ENCODE results near the gene SFTPA1. TPM values are rescaled to one million over a fixed set of nuclear protein-coding genes. Genes with fewer than 3 reads are reported as not detected.
"Not testable (repeated sequence)": the region's sequence is repeated elsewhere in the genome, so short reads cannot be mapped to it uniquely, and the experiment has no call there.

Gene SFTPA1
- total RNA-seq: not detected

GRCh38 chr10:79610601-79611191, at the start of gene SFTPA1:
SFTPA1 (plus strand) TSS chr10:79610939; CDS start chr10:79611826, 887 bp downstream.
- H3K36me3 Mint-ChIP-seq: no peaks in the 10 kb centered on the region
- DNase-seq (ENCODE audit: low spot score in 2 of 2): no peak
- H3K27ac Mint-ChIP-seq: no peak within 1 kb of the TSS
- no peaks in the 10 kb centered on the region for H3K9me3 Mint-ChIP-seq
- ATAC-seq: no peak

DNA sequence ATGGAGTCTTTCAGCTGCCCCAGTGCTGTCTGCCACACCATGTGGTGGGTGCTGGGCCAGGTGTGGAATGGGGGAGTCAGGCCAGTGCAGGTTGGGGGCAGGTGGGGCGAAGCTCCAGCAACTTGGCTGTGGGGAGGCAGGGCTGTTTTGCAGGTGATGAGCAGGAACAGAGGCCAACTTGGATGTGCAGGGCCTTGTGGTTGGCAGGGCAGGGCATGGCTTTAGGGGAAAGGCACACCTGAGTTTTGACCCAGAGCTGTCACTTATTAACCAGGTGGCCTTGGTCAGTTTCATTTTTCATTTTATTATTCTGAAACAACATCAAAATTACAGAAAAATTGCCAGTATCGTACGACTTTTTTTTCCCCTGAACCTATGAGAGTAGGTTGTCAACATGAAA, 49.5 kb upstream of the SFTPA1 start:
- ATAC-seq: no peak
- H3K36me3 Mint-ChIP-seq: no peaks in the 10 kb centered on the region
- no peaks in the 10 kb centered on the region for H3K9me3 Mint-ChIP-seq
- no peak overlapping the region for H3K27ac Mint-ChIP-seq
- DNase-seq (ENCODE audit: low spot score in 2 of 2): no peak

DNA sequence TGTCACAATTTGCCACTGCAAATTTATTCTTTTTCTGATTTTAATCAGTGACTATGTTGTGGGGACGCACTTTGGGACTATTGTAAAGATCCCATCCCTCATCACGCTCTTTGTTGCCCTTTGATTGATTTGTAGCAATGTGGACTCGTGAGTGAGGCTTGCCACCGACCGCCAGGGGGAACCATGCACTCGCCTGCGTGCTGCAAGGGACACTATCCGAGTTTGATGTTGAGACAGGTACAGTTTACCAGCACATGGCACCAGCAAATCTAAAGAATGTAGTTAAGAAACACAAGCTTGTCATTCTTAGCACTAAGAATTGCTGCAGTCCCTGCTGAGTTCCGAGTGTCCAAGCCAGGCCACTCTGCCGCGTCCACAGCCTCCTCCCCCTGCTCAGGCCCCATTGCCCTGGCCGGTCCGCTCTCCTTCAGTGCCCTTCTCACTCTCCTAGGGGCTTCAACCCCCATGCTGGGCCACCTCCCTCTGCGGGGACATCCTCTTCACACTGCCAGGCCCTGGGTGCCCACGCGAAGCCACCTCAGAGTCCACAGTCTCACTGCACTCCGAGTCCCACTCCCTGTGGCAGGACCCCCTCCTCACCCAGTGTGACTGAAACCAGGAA, 48.5 kb upstream of the SFTPA1 start:
- DNase-seq (ENCODE audit: low spot score in 2 of 2) (peak in 1 of 2 donors; percentile 75), ATAC-seq (peak; percentile 59 to 91)
- H3K9me3 Mint-ChIP-seq: no peaks in the 10 kb centered on the region
- H3K36me3 Mint-ChIP-seq: no peaks in the 10 kb centered on the region
- H3K27ac Mint-ChIP-seq: no peak overlapping the region

DNA sequence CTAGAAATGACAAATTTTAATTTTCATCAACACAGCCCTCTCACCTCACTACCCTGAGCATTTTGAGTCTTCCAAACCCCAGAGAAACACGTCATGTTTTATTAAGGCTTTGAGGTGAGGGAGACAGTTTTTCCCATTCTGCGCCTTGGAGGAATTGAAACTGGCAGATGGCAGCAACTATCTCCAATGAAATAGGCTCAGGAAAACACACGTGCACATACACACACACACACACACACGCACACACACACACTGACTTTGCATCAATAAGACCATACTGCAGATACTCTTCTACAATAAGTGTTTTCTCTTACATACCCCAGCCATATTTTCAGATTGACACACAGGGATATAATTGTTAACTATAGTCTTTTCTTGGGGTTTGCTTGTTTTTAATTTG, 47.3 kb upstream of the SFTPA1 start:
- DNase-seq (ENCODE audit: low spot score in 2 of 2): no peak
- Mint-ChIP-seq H3K36me3 (no peaks in the 10 kb centered on the region), H3K27ac (no peak overlapping the region), H3K9me3 (no peaks in the 10 kb centered on the region)
- no peak for ATAC-seq

GRCh38 chr10:79570624-79571023, 40.1 kb upstream of the SFTPA1 start:
- not testable (repeated sequence) for H3K27ac Mint-ChIP-seq; ATAC-seq; DNase-seq (ENCODE audit: low spot score in 2 of 2)
- Mint-ChIP-seq H3K36me3 (peaks cover 14 to 32% of the 10 kb centered on the region in 2 donors), H3K9me3 (peaks cover 5 to 11% of the 10 kb centered on the region in 2 donors)

- Mint-ChIP-seq H3K9me3 (no peaks in the 10 kb centered on the region), H3K36me3 (peaks cover 0 to 6% of the 10 kb centered on the region in 2 donors), H3K27ac (no peak overlapping the region)
- DNase-seq (ENCODE audit: low spot score in 2 of 2) (no peak), ATAC-seq (no peak)
Measured at GRCh38 chr10:79579361-79579760, 31.4 kb upstream of the SFTPA1 start.

GRCh38 chr10:79581044-79581443, 29.7 kb upstream of the SFTPA1 start:
- H3K9me3 Mint-ChIP-seq: no peaks in the 10 kb centered on the region
- no peak overlapping the region for H3K27ac Mint-ChIP-seq
- no peaks in the 10 kb centered on the region for H3K36me3 Mint-ChIP-seq
- no peak for ATAC-seq
- no peak for DNase-seq (ENCODE audit: low spot score in 2 of 2)

DNA sequence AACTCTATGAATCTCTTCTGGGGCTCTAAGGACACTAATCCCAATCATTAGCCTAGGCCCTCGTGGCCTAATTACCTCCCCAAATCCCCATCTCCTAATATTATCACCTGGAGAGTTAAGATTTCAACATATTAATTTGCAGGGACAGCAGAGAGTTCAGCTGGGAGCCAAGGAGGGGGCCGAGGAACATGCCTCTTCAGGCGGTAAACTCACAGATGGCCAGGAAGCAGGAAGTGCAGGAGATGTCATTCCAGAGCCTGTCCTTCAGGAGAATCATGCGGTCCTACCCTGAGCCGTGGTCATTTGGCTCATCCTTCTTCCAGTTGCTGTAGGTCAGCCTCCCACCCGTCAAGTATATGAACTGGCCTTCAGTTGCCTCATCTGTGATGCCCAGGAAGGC, 28.6 kb upstream of the SFTPA1 start:
- H3K36me3 Mint-ChIP-seq: no peaks in the 10 kb centered on the region

DNA sequence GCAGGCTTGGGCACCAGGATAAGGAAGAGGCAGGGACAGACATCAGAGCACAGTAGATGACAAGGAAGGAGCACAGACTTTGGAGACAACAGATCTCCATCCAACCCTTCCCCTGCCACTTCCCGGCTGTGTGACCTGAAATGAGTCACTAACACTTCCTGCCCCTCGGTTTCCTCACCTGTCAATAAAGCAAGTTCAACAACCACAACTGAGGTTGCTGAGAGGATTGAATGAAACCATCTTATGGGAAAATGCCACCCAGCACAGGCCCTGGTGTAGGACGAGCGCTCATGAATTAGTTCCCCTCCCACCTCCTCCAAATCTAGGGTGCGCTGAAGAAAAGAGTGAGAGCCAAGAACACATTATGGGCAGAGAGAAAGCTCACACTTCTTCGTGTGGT, 27.8 kb upstream of the SFTPA1 start:
- DNase-seq (ENCODE audit: low spot score in 2 of 2); H3K36me3 Mint-ChIP-seq; H3K9me3 Mint-ChIP-seq; H3K27ac Mint-ChIP-seq: not testable (repeated sequence)
- ATAC-seq: peak; percentile 64 to 84

More for the DNA sequence above, 28.6 kb upstream of the SFTPA1 start:
- Mint-ChIP-seq H3K9me3 (no peaks in the 10 kb centered on the region), H3K27ac (no peak overlapping the region)
- ATAC-seq: no peak
- no peak for DNase-seq (ENCODE audit: low spot score in 2 of 2)

GRCh38 chr10:79583488-79584024, 27.2 kb upstream of the SFTPA1 start:
- Mint-ChIP-seq H3K27ac (no peak overlapping the region), H3K9me3 (no peaks in the 10 kb centered on the region), H3K36me3 (no peaks in the 10 kb centered on the region)
- DNase-seq (ENCODE audit: low spot score in 2 of 2) (no peak), ATAC-seq (peak in 1 of 2 donors; percentile 81)

DNA sequence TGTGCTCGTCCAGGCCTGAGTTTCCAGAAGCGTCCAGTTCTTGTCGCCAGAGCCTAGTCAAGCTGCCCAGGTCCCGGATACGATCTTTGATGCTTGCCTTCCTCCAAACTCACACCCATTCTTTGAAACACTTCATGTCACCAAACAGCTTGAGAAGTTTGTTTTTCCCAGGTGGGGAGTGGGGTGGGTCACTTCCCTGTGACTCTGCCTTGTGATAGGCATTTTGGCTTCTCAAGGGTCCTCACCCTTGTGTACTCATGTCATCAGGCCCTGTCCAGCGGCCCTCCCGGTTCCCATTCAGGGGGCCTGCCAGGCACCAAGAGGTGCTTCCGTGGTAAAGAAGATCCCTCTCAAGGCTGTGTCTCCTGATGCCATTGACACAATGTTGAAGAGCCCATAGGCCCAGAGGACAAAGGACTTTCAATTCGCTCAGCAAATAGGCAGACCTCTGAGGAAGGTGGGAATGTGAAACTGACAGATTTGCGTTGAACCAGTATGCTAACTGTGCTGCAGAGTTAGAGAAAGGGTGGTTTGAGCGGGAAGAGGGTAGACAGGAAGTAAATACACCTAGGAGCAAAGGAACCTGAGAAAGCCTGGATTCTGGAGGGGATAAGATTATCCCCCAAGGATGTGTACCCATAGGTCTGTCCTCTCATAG, 24.7 kb upstream of the SFTPA1 start:
- no peak for ATAC-seq
- Mint-ChIP-seq H3K36me3 (no peaks in the 10 kb centered on the region), H3K27ac (no peak overlapping the region), H3K9me3 (no peaks in the 10 kb centered on the region)
- DNase-seq (ENCODE audit: low spot score in 2 of 2): no peak

- ATAC-seq (no peak), DNase-seq (ENCODE audit: low spot score in 2 of 2) (no peak)
- Mint-ChIP-seq H3K36me3 (no peaks in the 10 kb centered on the region), H3K9me3 (no peaks in the 10 kb centered on the region), H3K27ac (no peak overlapping the region)
Measured at GRCh38 chr10:79586933-79587332, 23.8 kb upstream of the SFTPA1 start.

GRCh38 chr10:79588800-79589199, 21.9 kb upstream of the SFTPA1 start:
- Mint-ChIP-seq H3K36me3 (no peaks in the 10 kb centered on the region), H3K27ac (no peak overlapping the region), H3K9me3 (no peaks in the 10 kb centered on the region)
- DNase-seq (ENCODE audit: low spot score in 2 of 2): no peak
- ATAC-seq: no peak

DNA sequence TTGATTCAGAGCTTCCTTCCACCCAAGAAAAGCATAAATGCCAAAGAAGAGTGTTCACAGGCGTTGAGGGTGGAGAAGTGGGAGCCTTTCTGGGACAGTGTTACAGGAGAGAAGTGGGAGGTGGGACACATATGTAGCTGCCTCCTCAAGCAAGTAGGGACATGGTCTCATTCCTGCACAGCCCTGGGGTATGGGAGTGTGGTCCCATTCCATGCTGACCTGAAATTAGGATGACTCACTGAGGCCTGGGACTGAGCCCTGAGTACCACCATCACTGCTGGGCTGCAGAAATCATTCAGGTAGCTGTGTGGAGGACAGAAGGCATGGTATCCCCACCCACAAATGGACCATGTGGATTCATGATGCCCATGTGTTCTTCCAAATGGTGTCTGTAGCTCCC, 17.4 kb upstream of the SFTPA1 start:
- Mint-ChIP-seq H3K9me3 (peaks cover 10 to 12% of the 10 kb centered on the region in 2 donors), H3K27ac (no peak overlapping the region), H3K36me3 (peaks cover 6 to 12% of the 10 kb centered on the region in 2 donors)
- ATAC-seq: no peak
- no peak for DNase-seq (ENCODE audit: low spot score in 2 of 2)

- H3K27ac Mint-ChIP-seq: not testable (repeated sequence)
- H3K36me3 Mint-ChIP-seq: peaks cover 6 to 12% of the 10 kb centered on the region in 2 donors
Measured at GRCh38 chr10:79594565-79594964, 16.2 kb upstream of the SFTPA1 start.

DNA sequence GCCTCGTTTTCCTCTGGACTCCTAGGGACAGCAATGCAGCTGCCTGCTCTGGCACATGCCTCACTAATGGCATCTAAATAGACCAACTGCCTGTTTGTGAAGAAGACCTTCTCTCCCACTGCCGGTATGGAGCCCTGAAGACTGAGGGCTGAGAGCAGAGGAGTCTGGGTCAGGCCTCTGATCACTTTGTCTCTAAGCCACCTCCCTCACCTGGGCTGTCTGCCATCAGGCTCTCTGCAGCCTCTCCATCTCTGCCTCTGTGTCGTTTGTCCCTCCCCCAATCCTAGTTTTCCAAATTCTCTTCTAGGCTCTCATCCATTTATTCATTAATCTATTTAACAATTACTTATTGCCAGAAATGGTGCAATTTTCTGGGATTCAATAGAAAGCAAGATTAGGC, 15.2 kb upstream of the SFTPA1 start:
- peaks cover 6 to 12% of the 10 kb centered on the region in 2 donors for H3K36me3 Mint-ChIP-seq
- DNase-seq (ENCODE audit: low spot score in 2 of 2) (no peak), ATAC-seq (no peak)
- H3K9me3 Mint-ChIP-seq: peaks cover 10 to 15% of the 10 kb centered on the region in 2 donors
- no peak overlapping the region for H3K27ac Mint-ChIP-seq

More at GRCh38 chr10:79594565-79594964, 16.2 kb upstream of the SFTPA1 start:
- peaks cover 10 to 15% of the 10 kb centered on the region in 2 donors for H3K9me3 Mint-ChIP-seq
- ATAC-seq; DNase-seq (ENCODE audit: low spot score in 2 of 2): not testable (repeated sequence)

DNA sequence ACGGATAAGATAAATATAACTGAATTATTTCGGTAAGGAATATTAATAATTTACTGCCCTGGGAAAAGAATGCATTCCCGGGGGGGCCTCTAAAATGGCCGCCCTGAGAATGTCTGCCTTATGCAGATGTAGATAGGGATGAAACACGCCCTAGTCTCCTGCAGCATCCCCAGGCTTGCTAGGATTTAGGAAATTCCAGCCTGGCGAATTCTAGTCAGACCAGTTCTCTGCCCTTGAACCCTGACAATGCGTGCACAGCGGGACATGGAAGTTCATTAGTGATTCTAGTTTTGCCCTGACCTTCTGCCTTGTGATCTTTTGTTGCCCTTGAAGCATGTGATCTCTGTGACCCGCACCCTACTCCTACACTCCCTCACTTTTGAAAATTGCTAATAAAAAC, 11.1 kb upstream of the SFTPA1 start:
- peaks cover 6 to 12% of the 10 kb centered on the region in 2 donors for H3K36me3 Mint-ChIP-seq
- not testable (repeated sequence) for DNase-seq (ENCODE audit: low spot score in 2 of 2); ATAC-seq; H3K27ac Mint-ChIP-seq
- peaks cover 15 to 18% of the 10 kb centered on the region in 2 donors for H3K9me3 Mint-ChIP-seq

Measured in activated naive CD4-positive, alpha-beta T cell treated with anti-CD3 and anti-CD28 coated beads, Interleukin-2, amount 50 U/mL, for 72 hours (primary cell).